H1 (cell line): Measurements from ENCODE around the gene CBL. TPM values are rescaled to one million over a fixed set of nuclear protein-coding genes. Genes with fewer than 3 reads are reported as not detected.
A peak's percentile ranks its signal among the peaks of the same experiment; 100 is the strongest.

Experiments
- CHD2 ChIP-seq: IDR thresholded peaks from 2 replicates; pipeline ENCODE4 v1.6.1; 2012; ENCODE audit warnings: low read length, improper control_type of control experiment
- EGR1 ChIP-seq: IDR thresholded peaks from 2 replicates; pipeline ENCODE4 v1.6.1; 2011; ENCODE audit warnings: low read depth, low read length, borderline replicate concordance
- EZH2 ChIP-seq: fragments of 200-600 bp; sonication (generic); IDR thresholded peaks from 2 replicates; pipeline ENCODE4 v1.7.1; 2012; ENCODE audit warnings: low read depth, mild to moderate bottlenecking, moderate library complexity, low read length, inconsistent platforms; ENCODE audit not compliant: severe bottlenecking
- GABPA ChIP-seq: IDR thresholded peaks from 2 replicates; pipeline ENCODE4 v1.6.1; 2011; ENCODE audit warnings: mild to moderate bottlenecking, low read length, moderate library complexity, borderline replicate concordance; ENCODE audit not compliant: insufficient read depth
- KDM4A ChIP-seq: IDR thresholded peaks from one replicate; pipeline ENCODE4 v1.7.1; 2012; ENCODE audit warnings: low read depth, mild to moderate bottlenecking, moderate library complexity, low read length, inconsistent platforms; ENCODE audit not compliant: severe bottlenecking
- KDM5A ChIP-seq: fragments of 200-600 bp; IDR thresholded peaks from 2 replicates; pipeline ENCODE4 v1.7.1; 2012; ENCODE audit warnings: mild to moderate bottlenecking, low read length, inconsistent platforms, mixed read lengths
- POLR2AphosphoS5 ChIP-seq: IDR thresholded peaks from 2 replicates; pipeline ENCODE4 v1.6.1; 2011; ENCODE audit warnings: low read depth, low read length
- RBBP5 ChIP-seq: IDR thresholded peaks from 2 replicates; pipeline ENCODE4 v1.7.1; 2012; ENCODE audit warnings: low read depth, mild to moderate bottlenecking, inconsistent platforms, low read length, moderate library complexity, borderline replicate concordance
- SUZ12 ChIP-seq: fragments of 200-600 bp; sonication (generic); IDR thresholded peaks from 2 replicates; pipeline ENCODE4 v1.6.1; 2012; ENCODE audit warnings: mild to moderate bottlenecking, inconsistent platforms, low read length, moderate library complexity, mixed read lengths
- polyA plus RNA-seq, 7 experiments: library from polyadenylated mRNA; depleted of rRNA in 3 of 7; stranded (reverse) in 5 of 7; unstranded in 2 of 7; fragments of >200 nt in 5 of 7; fragments of 200-250 nt in 2 of 7; gene quantifications; 1 replicate in 5 of 7; 2 replicates in 1 of 7; 4 replicates in 1 of 7; pipeline versions ENCODE4 v1.2.1 to v1.2.3, GENCODE V29; 2011 to 2013; ENCODE audit warnings: missing spikeins in 2 of 7, mixed read lengths in 2 of 7
- total RNA-seq: library from RNA; stranded (reverse); fragmentation: NEBNext Ultra II Directional; extraction: Animal tissue kit (Norgen Biotek cat#: 25700); gene quantifications from 2 replicates; pipeline ENCODE4 v1.2.1, GENCODE V29; 2021
- TF ChIP-seq, protein P1 (sequence below): fragments of 300-600 bp; sonication (generic); IDR thresholded peaks from 2 replicates; pipeline ENCODE4 v1.7.1; 2012; ENCODE audit warnings: low read length, moderate library complexity, mild to moderate bottlenecking, inconsistent platforms; ENCODE audit not compliant: insufficient replicate concordance

Gene CBL
- total and polyA plus RNA-seq, 2 of the 8 experiments (the other 6 are each of a cell fraction or from before 2014, with no cell fraction given) = 23.1 to 57.8 TPM

GRCh38 chr11:119168471-119169281, 37.5 kb upstream of the CBL start, which contains the start of gene NLRX1 (continued):
- TF ChIP-seq EZH2 (no peak), KDM4A (peak; percentile 83), CHD2 (no peak), SUZ12 (no peak), POLR2AphosphoS5 (peak; percentile 48; the same call in 1 of the 2 replicates), KDM5A (no peak), EGR1 (peak; percentile 11; the same call in 1 of the 2 replicates), GABPA (0 out of 2 replicates have a peak, but pooled peaks have one; percentile 27), RBBP5 (peak; percentile 70; the same call in 1 of the 2 replicates)
- TF ChIP-seq, protein P1, sequence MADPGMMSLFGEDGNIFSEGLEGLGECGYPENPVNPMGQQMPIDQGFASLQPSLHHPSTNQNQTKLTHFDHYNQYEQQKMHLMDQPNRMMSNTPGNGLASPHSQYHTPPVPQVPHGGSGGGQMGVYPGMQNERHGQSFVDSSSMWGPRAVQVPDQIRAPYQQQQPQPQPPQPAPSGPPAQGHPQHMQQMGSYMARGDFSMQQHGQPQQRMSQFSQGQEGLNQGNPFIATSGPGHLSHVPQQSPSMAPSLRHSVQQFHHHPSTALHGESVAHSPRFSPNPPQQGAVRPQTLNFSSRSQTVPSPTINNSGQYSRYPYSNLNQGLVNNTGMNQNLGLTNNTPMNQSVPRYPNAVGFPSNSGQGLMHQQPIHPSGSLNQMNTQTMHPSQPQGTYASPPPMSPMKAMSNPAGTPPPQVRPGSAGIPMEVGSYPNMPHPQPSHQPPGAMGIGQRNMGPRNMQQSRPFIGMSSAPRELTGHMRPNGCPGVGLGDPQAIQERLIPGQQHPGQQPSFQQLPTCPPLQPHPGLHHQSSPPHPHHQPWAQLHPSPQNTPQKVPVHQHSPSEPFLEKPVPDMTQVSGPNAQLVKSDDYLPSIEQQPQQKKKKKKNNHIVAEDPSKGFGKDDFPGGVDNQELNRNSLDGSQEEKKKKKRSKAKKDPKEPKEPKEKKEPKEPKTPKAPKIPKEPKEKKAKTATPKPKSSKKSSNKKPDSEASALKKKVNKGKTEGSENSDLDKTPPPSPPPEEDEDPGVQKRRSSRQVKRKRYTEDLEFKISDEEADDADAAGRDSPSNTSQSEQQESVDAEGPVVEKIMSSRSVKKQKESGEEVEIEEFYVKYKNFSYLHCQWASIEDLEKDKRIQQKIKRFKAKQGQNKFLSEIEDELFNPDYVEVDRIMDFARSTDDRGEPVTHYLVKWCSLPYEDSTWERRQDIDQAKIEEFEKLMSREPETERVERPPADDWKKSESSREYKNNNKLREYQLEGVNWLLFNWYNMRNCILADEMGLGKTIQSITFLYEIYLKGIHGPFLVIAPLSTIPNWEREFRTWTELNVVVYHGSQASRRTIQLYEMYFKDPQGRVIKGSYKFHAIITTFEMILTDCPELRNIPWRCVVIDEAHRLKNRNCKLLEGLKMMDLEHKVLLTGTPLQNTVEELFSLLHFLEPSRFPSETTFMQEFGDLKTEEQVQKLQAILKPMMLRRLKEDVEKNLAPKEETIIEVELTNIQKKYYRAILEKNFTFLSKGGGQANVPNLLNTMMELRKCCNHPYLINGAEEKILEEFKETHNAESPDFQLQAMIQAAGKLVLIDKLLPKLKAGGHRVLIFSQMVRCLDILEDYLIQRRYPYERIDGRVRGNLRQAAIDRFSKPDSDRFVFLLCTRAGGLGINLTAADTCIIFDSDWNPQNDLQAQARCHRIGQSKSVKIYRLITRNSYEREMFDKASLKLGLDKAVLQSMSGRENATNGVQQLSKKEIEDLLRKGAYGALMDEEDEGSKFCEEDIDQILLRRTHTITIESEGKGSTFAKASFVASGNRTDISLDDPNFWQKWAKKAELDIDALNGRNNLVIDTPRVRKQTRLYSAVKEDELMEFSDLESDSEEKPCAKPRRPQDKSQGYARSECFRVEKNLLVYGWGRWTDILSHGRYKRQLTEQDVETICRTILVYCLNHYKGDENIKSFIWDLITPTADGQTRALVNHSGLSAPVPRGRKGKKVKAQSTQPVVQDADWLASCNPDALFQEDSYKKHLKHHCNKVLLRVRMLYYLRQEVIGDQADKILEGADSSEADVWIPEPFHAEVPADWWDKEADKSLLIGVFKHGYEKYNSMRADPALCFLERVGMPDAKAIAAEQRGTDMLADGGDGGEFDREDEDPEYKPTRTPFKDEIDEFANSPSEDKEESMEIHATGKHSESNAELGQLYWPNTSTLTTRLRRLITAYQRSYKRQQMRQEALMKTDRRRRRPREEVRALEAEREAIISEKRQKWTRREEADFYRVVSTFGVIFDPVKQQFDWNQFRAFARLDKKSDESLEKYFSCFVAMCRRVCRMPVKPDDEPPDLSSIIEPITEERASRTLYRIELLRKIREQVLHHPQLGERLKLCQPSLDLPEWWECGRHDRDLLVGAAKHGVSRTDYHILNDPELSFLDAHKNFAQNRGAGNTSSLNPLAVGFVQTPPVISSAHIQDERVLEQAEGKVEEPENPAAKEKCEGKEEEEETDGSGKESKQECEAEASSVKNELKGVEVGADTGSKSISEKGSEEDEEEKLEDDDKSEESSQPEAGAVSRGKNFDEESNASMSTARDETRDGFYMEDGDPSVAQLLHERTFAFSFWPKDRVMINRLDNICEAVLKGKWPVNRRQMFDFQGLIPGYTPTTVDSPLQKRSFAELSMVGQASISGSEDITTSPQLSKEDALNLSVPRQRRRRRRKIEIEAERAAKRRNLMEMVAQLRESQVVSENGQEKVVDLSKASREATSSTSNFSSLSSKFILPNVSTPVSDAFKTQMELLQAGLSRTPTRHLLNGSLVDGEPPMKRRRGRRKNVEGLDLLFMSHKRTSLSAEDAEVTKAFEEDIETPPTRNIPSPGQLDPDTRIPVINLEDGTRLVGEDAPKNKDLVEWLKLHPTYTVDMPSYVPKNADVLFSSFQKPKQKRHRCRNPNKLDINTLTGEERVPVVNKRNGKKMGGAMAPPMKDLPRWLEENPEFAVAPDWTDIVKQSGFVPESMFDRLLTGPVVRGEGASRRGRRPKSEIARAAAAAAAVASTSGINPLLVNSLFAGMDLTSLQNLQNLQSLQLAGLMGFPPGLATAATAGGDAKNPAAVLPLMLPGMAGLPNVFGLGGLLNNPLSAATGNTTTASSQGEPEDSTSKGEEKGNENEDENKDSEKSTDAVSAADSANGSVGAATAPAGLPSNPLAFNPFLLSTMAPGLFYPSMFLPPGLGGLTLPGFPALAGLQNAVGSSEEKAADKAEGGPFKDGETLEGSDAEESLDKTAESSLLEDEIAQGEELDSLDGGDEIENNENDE = peak; percentile 40
